ENCODE measurements around the gene IRGC.

IRGC gene

DNA sequence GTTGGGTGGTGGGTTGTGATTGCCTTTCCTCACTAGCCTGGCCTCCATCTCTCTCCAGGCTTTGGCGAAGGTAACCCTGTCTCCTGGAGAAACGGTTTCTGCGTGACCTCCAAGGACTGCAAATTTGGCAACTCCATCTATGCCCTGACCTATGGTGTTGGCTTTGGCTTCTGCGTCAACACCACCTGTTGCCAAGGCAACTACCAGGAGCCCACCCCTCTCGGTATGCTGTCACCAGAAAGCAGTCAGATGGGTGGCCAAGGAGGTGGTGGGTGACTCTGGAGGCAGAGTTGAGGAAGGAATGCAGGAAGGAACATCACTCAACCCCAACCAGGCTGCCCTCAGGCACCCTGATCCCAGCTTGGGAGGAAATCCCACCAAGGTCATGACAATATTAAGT lies 18.6 kb upstream of the IRGC start:
- in situ Hi-C loops (cut with MboI; ENCODE audit: low pct_unique_long_range_greater_than_20kb, low sequenced_read_pairs, unreplicated experiment) = no loop called here
- no peak for DNase-seq (ENCODE audit: low spot score)
- TF ChIP-seq, protein P1, sequence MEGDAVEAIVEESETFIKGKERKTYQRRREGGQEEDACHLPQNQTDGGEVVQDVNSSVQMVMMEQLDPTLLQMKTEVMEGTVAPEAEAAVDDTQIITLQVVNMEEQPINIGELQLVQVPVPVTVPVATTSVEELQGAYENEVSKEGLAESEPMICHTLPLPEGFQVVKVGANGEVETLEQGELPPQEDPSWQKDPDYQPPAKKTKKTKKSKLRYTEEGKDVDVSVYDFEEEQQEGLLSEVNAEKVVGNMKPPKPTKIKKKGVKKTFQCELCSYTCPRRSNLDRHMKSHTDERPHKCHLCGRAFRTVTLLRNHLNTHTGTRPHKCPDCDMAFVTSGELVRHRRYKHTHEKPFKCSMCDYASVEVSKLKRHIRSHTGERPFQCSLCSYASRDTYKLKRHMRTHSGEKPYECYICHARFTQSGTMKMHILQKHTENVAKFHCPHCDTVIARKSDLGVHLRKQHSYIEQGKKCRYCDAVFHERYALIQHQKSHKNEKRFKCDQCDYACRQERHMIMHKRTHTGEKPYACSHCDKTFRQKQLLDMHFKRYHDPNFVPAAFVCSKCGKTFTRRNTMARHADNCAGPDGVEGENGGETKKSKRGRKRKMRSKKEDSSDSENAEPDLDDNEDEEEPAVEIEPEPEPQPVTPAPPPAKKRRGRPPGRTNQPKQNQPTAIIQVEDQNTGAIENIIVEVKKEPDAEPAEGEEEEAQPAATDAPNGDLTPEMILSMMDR (IDR thresholded peaks at IDR 0.05; ENCODE audit: extremely low read depth, insufficient read depth, missing control alignments) = no peak

DNA sequence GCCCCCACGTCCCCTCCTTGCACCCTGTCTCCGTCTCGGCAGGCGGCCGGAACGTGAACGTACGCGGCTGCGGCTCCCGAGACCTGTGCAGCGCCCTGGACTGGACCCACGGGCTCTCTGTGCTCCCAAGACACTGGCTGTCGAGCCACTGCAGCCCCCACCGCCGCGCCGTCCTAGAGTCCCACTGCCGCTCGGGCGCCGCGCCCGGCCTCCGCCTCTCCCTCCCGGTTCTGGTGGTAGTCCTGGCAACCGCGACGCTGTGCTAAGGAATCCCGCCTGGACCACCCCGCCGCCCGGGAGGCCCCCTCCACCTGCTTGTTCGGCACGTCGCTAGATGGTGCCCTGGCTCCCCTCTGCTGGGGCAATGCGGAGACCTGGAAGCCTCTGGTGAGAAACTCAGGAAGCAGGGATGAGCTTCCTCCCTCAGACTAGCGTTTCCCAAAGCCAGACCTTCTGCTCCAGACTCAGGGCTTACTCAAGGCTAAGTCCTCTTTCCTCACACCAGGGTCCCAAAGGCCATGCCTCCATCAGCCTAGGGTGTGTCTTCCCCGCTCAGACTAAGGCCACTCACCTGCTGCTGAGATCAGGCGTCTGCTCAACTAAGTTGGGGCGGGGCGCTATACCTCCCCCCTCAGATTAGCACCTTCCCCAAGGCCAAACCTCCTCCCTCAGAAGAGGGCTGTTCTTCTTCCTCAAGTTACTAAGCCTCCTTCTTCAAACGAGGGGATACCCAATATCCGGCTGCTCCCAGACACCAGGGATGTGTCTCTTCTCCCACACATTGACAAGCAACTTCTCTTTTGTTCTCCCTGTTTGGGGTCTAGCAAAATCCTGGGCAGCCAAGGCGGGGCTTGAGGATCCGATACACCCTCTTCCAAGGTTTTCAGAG lies 16.1 kb upstream of the IRGC start:
- TF ChIP-seq, protein P1 (IDR thresholded peaks at IDR 0.05; ENCODE audit: extremely low read depth, insufficient read depth, missing control alignments) = no peak
- no peak for DNase-seq (ENCODE audit: low spot score)
- in situ Hi-C loops (cut with MboI; ENCODE audit: low pct_unique_long_range_greater_than_20kb, low sequenced_read_pairs, unreplicated experiment) = no loop called here

DNA sequence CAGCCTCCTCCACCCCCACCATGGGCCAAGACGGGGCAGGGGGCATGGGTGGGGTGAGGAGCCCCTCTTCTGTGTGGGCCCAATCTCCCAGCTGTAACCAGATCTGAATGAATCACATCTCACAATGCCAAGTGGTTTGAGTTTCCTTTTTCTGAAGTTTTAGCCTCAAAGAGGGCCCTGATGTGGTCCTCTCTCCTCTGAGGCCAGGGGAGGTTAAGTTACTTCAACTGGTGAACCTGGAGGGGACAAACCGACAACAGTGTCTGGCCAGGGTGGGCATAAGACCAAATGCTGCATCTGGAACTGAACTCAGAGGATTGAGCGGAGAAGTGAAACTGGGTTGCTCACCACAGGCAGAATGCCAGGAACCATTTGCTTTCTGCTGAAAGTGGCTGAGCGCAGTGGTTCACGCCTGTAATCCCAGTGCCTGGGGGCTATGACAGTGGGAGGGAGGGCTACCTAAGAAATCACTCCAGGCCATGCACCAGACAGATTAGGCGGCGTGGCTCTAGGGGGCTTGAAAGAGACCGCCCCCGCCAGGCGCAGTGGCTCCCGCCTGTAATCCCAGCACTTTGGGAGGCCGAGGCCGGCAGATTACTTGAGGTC lies 15.4 kb upstream of the IRGC start:
- no peak for DNase-seq (ENCODE audit: low spot score)

DNA sequence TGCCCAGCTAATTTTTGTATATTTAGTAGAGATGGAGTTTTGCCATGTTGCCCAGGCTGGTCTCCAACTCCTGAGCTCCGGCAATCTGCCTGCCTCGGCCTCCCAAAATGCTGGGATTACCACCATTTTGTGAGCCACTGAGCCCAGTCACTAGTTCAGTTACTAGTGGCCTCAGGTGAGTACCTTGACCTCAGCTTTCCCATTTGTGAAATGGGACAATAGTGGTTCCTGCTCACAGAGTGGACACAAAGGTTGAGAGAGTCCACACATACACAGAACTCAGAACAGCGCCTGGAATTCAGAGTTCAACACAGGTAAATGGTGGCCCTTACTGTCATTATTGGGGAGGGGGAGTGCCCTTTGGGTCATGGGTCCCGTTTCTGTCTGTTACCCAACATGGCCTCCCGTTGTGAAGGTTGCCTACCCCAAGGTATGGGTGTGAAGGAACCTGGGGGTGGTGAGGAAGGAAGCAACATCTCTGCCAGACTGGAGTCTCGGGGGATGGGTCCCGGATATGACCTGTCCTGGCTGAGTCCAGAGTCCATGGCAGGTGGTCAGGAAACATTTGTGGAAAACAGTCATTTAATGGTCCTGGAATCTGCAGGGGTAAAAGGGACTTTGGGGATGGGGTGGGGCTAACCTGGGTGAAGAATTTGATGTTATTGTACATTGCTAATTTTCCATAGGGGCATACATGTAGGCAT lies 11.7 kb upstream of the IRGC start:
- TF ChIP-seq, protein P1 (IDR thresholded peaks at IDR 0.05; ENCODE audit: extremely low read depth, insufficient read depth, missing control alignments) = no peak
- in situ Hi-C loops (cut with MboI; ENCODE audit: low pct_unique_long_range_greater_than_20kb, low sequenced_read_pairs, unreplicated experiment) = no loop called here

More for the DNA sequence above, 15.4 kb upstream of the IRGC start:
- TF ChIP-seq, protein P1 (IDR thresholded peaks at IDR 0.05; ENCODE audit: extremely low read depth, insufficient read depth, missing control alignments) = no peak
- in situ Hi-C loops (cut with MboI; ENCODE audit: low pct_unique_long_range_greater_than_20kb, low sequenced_read_pairs, unreplicated experiment) = no loop called here

DNA sequence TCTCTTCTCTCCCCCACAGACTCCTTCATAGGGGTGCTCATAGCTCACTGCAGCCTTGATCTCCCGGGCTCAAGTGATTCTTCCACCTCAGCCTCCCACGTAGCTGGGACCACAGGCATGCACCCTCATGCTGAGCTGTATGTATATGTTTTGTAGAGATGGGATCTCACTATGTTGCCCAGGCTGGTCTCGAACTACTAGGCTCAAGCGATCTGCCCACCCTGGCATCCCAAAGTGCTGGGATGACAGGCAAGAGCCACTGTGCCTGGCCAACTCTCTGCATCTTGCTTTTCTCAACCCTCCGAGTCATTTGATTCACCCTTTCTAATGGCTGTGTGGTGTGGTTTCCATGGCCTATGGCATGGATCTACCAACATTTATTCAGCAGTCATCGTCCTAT lies 10.1 kb upstream of the IRGC start:
- TF ChIP-seq, protein P1 (IDR thresholded peaks at IDR 0.05; ENCODE audit: extremely low read depth, insufficient read depth, missing control alignments) = no peak
- DNase-seq (ENCODE audit: low spot score) = no peak
- in situ Hi-C loops (cut with MboI; ENCODE audit: low pct_unique_long_range_greater_than_20kb, low sequenced_read_pairs, unreplicated experiment) = no loop called here

More for the DNA sequence above, 11.7 kb upstream of the IRGC start:
- no peak for DNase-seq (ENCODE audit: low spot score)

DNA sequence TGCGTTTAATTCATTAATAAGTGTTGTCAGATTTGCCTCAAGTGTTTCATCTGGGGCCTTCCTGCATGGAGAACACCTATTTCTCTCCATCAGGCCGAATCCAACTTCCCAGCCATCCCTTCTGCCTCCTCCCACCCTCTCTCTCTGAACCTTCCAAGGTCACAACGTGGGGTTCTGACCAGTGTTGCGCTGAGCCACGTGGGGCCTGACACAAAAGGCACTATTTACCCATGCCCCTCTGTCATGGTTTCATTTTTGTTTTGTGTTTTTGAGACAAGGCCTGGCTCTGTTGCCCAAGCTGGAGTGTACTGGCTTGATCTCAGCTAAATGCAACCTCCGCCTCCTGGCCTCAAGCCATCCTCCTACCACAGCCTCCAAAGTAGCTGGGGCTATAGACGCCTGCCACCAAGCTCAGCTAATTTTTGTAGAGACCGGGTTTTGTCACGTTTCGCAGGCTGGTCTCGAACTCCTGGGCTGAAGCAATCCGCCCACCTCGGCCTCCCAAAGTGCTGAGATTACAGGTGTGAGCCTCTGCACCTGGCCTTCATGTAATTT lies 8.6 kb upstream of the IRGC start:
- TF ChIP-seq, protein P1 (IDR thresholded peaks at IDR 0.05; ENCODE audit: extremely low read depth, insufficient read depth, missing control alignments) = no peak
- in situ Hi-C loops (cut with MboI; ENCODE audit: low pct_unique_long_range_greater_than_20kb, low sequenced_read_pairs, unreplicated experiment) = no loop called here

More for the DNA sequence above, 8.6 kb upstream of the IRGC start:
- no peak for DNase-seq (ENCODE audit: low spot score)
